GM12801 (cell line): ENCODE data around the gene GRSF1.

Experiments
- CTCF ChIP-seq: IDR thresholded peaks from one replicate; pipeline ENCODE4 v1.5.1; 2011; ENCODE audit warnings: control low read depth; ENCODE audit not compliant: insufficient read length; ENCODE audit errors: extremely low read depth

The GRSF1 gene

GRCh38 chr4:70841951-70842350 lies 2.3 kb upstream of the GRSF1 start:
- no peak for TF ChIP-seq CTCF

GRCh38 chr4:70841211-70841610 lies 1.5 kb upstream of the GRSF1 start:
- no peak for TF ChIP-seq CTCF

- TF ChIP-seq CTCF: no peak
Observed at GRCh38 chr4:70838666-70839588, 763 bp downstream of the GRSF1 start.

GRCh38 chr4:70838204-70838603 lies 1.5 kb downstream of the GRSF1 start:
- TF ChIP-seq CTCF: no peak

- no peak for TF ChIP-seq CTCF
Observed at GRCh38 chr4:70836081-70836480, 3.6 kb downstream of the GRSF1 start.

- no peak for TF ChIP-seq CTCF
Observed at GRCh38 chr4:70833675-70834074, 6.0 kb downstream of the GRSF1 start.

- TF ChIP-seq CTCF: no peak
Observed at GRCh38 chr4:70831293-70831692, 8.4 kb downstream of the GRSF1 start.
